GM18511 (cell line): ENCODE data around the gene MYH10.

Experiments used
- ATAC-seq: cut with Tn5 transposase; IDR thresholded peaks from one replicate; pipeline ENCODE4 v1.9.1; 2021; ENCODE audit warnings: mild to moderate bottlenecking, moderate library complexity; ENCODE audit not compliant: unreplicated experiment

The MYH10 gene

GRCh38 chr17:8649157-8650118 lies 18.9 kb upstream of the MYH10 start:
- ATAC-seq, result no peak

- no peak for ATAC-seq
These were observed 17.4 kb upstream of the MYH10 start for GRCh38 chr17:8647956-8648355.

- no peak for ATAC-seq
These were observed 16.7 kb upstream of the MYH10 start for GRCh38 chr17:8647202-8647601.

GRCh38 chr17:8644507-8644902 lies 14.0 kb upstream of the MYH10 start:
- no peak for ATAC-seq

- no peak for ATAC-seq
These were observed 13.5 kb upstream of the MYH10 start for GRCh38 chr17:8643855-8644506.

- no peak for ATAC-seq
These were observed 9.2 kb upstream of the MYH10 start for GRCh38 chr17:8639709-8640108.

GRCh38 chr17:8632061-8632460 lies 1.5 kb upstream of the MYH10 start:
- ATAC-seq, result no peak

- no peak for ATAC-seq
These were observed 991 bp upstream of the MYH10 start for GRCh38 chr17:8631554-8631877.

- peak; percentile 97 for ATAC-seq
These were observed 453 bp upstream of the MYH10 start for GRCh38 chr17:8630802-8631553.

- no peak for ATAC-seq
These were observed 926 bp downstream of the MYH10 start for GRCh38 chr17:8629371-8630226.

GRCh38 chr17:8628609-8629169 lies 1.8 kb downstream of the MYH10 start:
- ATAC-seq, result no peak

GRCh38 chr17:8628172-8628571 lies 2.4 kb downstream of the MYH10 start:
- ATAC-seq, result no peak

- ATAC-seq, result no peak
These were observed 6.9 kb downstream of the MYH10 start for GRCh38 chr17:8623591-8623990.

- no peak for ATAC-seq
These were observed 8.3 kb downstream of the MYH10 start for GRCh38 chr17:8622191-8622590.

GRCh38 chr17:8621585-8621984 lies 8.9 kb downstream of the MYH10 start:
- no peak for ATAC-seq

- no peak for ATAC-seq
These were observed 11.2 kb downstream of the MYH10 start for GRCh38 chr17:8619294-8619693.

GRCh38 chr17:8618825-8619224 lies 11.7 kb downstream of the MYH10 start:
- ATAC-seq, result no peak

- ATAC-seq, result no peak
These were observed 15.5 kb downstream of the MYH10 start for GRCh38 chr17:8614988-8615387.

GRCh38 chr17:8611619-8612298 lies 18.8 kb downstream of the MYH10 start:
- ATAC-seq, result no peak

- ATAC-seq, result no peak
These were observed 19.4 kb downstream of the MYH10 start for GRCh38 chr17:8611137-8611536.
